ELR (cell line): ENCODE measurements around the gene PRCC.

Experiments
- DNase-seq: peaks from one replicate; pipeline ENCODE4 v3.0.0-alpha.2; 2015; ENCODE audit warnings: low read depth

Gene PRCC

DNA sequence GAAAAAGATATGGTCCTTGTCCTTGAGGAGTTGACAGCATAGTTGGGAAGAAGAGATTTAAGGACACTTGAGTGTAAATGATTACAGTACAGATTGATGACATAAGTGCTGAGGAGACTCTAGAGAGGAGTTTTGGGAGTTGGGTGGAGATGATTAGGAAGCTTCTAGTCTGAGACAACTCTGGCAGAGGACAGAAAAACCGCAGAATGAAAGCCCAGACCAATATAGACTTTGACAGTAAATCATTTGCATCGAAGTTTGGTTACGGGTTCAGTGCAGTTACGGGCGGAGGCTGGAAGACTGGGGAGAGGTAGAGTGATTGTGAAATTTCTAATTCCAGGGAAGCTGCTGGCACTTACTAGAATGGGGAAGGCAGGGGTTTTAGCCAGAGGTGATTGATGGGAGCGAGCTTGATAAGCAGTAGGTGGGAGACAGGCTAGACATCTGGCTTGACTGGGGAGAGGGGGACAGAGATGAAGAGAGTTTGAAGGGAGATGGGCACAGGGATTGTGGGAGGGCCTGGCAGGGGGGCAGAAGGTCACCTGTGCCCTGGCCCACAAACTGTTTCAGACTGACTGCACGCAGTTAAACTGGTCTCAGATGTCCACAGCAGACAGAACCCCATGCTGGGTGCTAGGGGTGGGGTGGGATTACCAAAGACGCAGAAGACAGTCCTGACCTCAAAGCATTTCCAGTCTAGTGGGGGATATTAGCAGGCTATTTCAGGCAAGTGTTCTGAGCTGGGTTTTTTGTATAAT lies 29.2 kb downstream of the PRCC start:
- DNase-seq: no peak

- DNase-seq: peak; percentile 79
Observed at GRCh38 chr1:156797212-156797871, 30.0 kb downstream of the PRCC start.

GRCh38 chr1:156801409-156802121 lies 34.2 kb downstream of the PRCC start:
- peak; percentile 49 for DNase-seq

DNA sequence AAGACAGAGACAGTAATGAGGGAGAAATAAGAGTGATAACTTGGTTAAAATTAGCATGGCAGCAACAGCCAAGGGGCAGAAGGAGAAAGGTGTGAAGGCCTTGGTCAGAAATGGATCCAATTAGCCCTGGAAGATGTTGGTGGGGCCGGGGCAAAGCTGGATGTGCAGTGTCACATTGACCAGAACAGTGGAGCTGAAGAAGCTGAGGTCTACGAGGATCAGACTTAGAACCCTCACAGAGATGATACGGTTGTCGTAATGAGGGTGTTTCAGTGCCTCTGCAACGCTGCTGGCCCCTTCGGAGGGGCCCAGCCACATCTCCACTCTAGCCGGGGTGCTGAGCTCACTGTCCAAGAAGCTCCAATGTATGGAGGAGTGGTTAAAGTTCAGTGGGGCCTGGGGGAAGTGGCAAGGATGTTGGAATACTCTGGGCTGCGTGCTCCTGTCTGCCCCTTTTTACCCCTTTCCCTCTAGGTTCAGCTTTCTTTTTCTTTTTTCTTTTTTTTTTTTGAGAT lies 35.1 kb downstream of the PRCC start:
- DNase-seq: no peak

- DNase-seq: no peak
Observed at GRCh38 chr1:156803086-156803851, 35.9 kb downstream of the PRCC start.

DNA sequence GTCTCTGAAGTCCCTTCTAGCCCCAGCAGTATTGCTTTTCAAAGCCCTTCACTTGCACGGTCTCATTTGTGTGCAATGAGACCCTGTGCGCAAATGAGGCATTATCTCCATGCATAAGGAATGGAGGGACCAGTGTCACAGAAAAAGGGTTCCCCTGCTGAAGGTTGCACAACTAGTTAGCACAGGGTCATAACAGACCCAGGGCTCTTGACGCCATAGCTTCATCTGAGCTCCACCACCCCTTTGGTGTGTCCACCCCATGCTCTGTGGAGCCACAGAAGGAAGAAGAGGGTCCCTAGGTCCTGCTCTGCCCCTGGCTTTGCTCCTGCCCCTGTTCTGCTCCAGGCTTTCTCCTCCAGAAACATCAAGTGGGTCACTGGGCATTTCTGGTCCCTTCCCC lies 36.7 kb downstream of the PRCC start:
- DNase-seq: no peak

DNA sequence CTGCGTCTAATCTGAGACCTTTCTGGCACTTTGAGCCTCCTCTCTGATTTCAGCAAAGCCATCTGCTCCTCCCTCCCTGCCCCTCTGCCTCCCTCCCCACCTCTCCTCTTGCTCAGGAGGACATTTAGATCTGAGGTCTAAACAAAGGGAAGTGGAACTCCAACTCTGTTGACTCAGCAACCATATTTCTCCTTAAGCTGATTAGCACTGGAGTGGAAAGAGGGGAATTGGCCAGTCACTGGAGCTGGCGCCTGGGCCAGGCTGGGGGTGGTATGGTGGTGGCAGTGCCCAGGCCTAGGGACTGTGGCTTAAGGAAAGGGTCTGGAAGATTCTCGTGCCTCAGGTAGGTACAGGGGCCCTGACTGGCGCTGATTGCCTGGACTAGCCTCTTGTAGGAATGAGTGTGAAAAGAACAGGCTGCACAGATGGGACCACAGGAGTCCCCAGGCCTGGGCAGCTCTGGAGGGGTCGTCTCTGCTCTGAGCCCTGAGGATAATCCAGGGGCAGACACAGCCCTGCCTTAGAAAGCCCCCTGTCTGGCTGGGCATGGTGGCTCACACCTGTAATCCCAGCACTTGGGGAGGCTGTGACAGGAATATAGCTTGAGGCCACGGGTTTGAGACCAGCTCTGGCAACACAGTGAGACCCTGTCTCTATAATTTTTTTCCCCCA lies 37.4 kb downstream of the PRCC start:
- no peak for DNase-seq

DNA sequence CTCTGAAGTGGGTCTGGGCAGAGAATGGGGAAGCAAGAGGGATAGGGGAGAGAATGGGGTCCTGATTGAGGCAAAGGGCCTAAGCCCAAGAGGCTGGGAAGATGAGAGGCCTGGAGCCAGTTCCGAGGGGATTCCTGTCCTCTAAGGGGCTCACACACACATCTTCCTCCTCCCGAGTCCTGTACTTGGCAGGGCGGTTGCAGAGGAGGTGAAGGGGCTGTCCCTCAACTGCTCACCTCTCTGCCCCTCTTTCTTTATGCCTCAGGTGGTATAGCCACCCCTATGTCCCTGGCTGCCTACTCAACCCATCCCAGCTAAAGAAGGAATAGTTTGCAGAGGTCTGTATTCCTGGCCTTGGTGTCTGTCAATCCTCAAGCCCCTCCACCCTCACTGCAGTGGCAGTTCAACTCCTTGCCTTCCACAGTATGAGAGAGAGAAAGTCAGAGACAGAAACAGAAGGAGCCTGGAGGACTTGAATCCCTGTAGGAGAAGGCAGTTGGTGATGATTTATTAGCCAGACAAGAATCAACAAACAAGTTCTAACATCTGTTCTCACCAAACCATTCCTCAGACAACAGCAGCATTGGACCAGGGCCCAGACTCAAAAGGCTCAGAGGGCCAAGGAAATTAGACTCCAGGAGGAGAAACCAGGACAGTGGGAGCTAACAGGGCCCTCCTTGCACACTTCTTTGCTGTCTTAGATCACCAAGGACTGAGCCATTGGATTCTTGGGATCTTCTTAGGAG lies 38.6 kb downstream of the PRCC start:
- no peak for DNase-seq

- DNase-seq: no peak
Observed at GRCh38 chr1:156806512-156807440, 39.4 kb downstream of the PRCC start.

GRCh38 chr1:156807627-156808026 lies 40.3 kb downstream of the PRCC start:
- DNase-seq: no peak

DNA sequence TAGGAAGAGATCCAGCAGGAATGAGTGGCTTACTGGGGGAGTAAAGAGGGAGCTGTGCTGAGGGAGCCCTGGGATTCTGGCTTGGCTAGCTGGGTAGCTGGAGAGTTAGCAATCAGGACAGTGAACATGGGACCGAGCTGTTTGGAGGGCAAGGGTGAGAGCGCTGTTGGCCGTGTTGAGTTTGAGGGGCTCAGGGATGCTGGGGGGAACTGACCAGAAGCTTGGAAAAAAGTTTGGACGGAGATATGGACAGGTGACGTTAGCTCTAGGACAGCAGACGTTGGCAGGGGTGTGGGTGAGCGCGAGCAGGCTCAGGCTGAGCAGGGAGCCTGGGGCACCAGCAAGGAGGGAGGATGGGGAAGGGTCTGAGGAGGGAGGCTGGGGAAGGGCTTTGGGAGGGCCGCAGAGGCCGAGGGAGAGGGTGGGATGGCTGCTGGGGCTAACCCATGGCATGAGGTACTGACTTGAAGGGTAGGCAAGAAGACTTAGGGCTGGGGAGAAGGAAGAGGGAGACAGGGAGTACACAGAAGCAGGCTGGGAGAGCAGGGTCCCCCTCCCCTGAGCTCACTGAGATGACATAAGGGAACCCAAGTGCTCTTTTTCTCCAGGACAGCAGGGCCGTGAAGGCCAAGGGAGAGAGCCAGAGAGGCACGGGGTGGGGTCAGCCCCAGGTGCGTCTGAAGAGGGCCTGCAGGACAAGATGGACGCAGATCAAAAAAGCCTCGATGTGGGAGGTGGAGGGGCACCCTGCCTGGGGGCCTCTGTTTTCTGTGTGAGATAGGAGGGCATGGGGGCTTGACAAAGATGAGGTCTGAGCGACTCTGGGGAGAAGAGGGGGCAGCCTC lies 41.1 kb downstream of the PRCC start:
- DNase-seq: no peak

GRCh38 chr1:156809281-156809680 lies 41.9 kb downstream of the PRCC start:
- no peak for DNase-seq

GRCh38 chr1:156809711-156810366 lies 42.5 kb downstream of the PRCC start:
- DNase-seq: no peak

DNA sequence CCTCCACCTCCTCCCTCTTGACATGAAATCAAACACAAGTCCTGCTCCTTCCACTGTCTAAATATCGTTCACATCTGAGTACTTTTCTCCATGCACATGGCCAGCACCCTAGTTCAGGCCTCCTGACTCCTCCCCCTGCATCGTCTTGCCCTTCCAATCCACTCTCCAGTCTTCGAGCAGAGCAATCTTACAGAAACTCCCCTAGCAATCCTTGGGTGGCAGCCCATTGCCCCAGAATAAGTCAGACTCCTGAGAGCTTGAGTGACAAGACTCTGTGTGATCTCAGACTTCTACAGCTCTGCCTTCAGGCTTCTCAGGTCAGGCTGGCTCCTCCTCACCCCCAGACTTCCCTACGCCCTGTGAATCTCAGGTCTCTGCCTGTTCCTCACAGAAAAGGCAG lies 43.8 kb downstream of the PRCC start:
- DNase-seq: no peak

- no peak for DNase-seq
Observed at GRCh38 chr1:156812293-156812990, 45.1 kb downstream of the PRCC start.

GRCh38 chr1:156813298-156813697 lies 46.0 kb downstream of the PRCC start:
- no peak for DNase-seq

GRCh38 chr1:156813750-156814570 lies 46.6 kb downstream of the PRCC start:
- peak; percentile 45 for DNase-seq
